HuH-7 (cell line): ENCODE measurements around the gene GABRG3.

ENCODE experiments used
- DNase-seq: peaks from one replicate; pipeline ENCODE4 v3.0.0; 2011; ENCODE audit warnings: low spot score

The GABRG3 gene

DNA sequence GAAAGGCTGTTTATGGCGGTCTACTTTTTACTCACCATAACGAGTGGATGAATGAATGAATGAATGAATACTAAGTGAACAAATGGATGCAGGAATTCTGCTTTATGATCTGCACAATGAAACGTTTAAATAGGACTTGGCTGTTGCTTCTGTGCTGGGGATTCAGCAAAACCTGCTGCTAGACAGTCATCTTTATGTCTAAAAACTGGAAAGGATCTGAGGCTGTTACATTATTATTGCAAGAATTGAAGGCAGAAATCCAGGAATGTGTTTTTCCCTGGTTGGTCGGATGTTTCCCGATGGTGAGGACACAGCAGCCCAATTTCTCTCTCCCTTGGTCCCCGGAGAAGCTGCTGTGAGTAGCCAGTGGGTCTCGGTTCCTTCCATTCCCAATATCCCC lies 94.2 kb downstream of the GABRG3 start:
- DNase-seq: no peak

DNA sequence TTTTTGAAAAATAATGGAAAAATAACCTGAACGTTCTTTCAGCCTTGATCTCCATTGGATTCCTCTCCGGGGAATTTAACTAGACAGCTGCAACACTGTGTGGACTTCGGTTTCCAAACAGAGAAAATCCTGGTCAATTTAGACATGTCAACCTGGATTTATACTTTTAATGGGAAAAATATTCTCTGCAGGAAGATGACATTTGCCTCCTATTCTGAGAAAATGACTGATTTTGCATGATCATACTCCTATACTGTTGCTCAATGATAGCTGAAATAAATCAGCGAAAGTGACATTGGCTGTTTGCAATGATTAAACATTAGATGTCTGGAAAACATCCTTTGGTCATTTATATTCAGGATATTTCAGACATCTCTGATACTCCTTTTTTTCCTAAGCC lies 94.8 kb downstream of the GABRG3 start:
- DNase-seq: no peak

DNA sequence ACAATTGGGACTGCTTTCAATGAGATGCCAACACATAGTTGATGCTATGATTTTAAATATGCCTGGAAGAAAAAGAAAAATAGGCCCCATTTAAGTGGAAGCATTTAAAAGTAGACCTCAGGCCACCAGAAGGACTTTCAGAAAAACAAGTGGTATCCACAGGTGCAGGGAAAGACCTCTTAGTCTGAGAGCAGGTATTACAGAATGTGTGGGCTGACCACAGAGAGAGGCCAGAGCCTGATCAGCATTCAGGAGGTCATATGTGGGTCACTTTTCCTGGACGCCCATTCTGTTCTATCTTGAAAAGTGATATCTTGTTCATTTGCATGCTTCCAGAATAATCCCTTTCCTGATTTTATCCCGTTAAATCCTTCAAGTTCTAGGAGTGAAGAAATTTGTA lies 95.5 kb downstream of the GABRG3 start:
- no peak for DNase-seq

DNA sequence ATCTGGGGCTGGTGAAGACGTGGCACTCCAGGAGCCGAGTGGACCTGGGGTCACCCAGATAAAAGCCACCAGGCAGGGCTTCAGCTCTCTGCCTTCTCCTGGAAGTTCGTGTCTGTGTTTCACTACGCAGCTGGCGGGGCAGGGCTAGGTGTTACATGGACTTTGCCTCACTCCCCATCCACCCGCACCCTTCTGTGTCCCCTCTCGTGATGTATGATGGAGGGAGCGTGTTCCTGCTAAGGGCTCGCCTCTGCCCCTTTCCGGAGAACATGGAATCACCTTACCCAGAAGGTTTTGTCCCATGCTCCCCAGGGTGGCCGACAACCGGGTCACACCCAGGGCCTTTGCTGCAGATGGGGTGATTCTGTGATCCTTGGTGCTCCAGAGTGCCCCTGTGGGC lies 96.2 kb downstream of the GABRG3 start:
- no peak for DNase-seq

DNA sequence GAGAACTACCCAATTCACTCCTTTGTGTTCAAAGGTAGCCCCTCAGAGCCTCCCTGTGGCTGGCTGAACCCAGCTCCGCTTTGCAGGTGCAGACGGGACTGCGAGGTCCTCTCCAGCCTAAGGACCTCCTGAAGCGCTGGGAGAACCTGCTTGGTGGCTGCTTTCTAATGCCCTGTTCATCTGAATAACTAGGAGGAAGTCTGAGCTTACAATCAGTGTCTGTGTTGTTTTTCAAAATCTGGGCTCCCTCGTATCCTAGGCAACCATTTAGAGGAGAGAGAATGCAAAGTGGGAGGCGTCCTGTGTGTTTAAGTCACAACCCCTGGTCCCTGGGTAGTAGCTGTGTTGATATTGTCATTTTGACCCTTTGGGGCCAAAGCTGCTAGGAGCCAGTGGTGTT lies 99.9 kb downstream of the GABRG3 start:
- no peak for DNase-seq

DNA sequence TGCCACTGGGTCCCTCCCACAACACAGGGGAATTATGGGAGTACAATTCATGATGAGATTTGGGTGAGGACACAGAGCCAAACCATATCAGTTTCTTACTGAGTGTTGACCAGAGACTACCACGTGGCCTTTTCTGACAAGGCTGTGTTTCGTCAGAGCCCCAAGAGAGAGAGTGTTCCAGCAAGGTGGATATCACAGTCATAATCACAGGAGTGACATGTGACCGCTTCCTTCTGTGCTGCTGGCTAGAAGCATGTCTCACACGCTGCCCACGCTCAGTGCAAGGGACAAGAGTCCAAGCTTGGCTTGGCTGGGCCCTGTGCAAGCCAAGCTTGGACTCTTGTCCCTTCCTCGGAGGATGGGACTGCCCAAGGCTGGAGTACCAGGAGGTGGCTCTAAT lies 103.2 kb downstream of the GABRG3 start:
- DNase-seq: no peak

DNA sequence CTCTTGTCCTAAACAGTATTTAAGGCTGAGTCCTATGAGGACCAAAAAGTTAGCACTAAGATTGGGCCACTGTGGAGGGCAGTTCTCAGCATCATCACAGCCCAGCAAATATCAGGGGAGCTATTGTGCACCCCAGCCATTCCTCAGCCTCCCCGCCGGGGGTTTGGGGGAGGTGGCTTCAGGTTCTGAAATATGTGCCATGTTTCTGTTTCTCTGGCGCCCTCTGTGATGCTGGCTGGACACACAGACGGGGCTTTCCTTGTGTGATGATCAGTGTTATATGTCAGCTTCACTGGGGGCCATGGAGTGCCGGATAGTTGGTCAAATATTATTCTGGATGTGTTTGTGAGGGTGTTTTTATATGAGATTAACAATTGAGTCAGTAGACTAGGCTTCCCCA lies 106.8 kb downstream of the GABRG3 start:
- DNase-seq: no peak

DNA sequence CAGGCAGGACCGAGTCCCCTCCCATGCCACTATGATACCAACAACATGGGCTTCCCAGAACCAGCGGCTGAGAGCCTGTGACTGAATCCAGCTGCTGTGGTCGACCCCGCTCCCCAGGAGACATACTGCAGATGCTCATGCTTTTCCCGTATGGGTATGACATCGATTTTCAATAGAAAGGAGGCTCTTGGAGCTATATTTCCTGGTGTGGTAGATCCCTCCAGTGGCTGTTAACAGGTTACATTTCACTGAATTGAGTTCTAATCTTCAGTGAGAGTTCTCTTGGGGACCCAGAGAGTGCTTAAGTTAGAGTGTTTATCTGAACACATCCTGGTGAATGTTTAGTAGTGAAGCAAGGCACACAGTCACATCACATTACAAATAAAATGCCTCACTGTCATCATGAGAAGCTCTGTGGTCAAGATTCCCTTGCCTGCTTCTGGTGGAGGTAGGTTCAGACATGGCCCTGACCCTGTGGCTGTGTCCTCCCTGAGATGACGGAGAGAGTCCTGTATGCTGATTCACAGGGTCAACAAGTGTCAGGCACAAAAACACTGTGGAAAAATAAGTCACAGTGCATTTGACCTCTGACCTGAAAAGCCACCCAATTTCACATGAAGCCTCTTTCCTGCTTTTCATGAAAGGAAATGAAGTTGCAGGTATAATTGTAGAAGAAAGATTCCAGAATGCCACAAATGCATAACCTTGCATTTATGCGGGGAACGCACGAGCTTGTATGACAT lies 110.9 kb downstream of the GABRG3 start:
- DNase-seq: no peak

DNA sequence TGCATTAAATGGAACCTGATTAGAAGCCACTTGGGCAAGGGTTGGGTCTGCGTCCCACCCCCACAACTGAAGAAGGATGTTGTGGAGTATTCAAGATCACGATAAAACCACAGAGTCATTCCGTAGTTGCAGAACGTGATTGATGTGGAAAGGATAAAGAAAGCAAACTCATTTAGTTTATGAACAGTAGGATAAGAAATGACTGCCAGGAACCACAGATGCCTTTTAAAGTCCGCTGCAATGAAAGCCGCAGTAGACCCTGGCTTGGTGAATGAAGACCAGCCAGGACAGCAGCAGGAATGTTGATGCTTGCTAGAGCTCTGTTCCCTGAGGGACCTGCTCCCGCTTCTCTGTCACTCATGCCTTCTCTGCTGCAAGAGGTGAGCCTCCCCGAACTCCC lies 111.5 kb downstream of the GABRG3 start:
- DNase-seq: no peak

DNA sequence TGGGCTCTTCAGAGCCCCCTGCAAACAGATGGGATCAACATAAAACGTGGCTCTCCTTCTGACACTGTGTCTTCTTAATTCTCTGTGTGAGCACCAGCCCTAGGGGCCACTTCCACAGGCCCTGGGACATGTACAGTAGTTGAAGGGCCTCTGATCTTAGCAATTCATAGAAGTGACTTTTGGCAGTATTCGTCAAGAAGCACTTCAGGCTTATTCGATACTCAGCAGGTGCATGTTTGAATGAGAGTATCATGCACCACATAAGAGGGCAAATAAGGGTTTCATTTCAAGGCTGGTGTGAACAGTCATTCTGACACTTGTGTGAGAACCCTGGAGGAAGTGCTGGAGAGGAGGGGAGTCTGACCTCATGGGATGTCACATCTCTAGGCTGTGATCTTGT lies 113.9 kb downstream of the GABRG3 start:
- DNase-seq: no peak

DNA sequence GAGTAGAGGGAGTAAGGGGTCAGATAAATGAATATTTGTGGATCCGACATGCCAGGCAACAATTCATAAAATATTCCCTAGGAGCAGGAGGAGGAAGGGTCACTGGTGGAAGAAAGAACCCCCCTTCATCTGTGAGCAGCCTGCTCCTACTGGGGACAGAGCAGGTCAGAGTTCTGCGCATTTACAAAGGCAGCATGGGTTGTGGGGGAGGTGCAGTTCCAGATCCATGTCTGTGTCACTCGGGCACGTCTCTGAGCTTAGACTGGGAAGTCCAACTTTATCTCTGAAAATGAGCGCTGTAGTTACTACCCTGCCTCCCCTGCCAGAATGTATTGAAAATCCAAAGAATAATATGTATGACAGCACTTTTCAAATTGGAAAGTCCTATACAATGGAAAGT lies 115.2 kb downstream of the GABRG3 start:
- no peak for DNase-seq

DNA sequence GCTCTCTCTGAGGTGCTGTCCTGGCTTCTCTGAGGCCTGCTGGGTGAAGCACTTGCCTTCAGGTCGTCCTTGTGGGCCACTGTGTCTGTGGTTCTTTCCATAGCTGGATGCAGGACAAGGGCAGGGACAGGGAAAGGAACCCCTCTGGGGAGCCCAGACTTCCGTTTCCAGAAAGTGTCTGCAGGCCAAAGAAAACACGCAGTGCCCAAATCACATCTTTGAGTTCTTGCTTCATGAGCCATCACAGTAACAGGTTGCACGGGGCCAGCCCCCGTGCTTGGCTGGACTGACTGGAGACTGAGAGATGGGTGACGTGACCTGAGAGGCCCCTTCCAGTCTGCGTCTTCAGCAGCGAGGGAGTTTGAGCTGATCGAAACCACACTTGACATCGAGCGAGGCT lies 115.8 kb downstream of the GABRG3 start:
- no peak for DNase-seq

DNA sequence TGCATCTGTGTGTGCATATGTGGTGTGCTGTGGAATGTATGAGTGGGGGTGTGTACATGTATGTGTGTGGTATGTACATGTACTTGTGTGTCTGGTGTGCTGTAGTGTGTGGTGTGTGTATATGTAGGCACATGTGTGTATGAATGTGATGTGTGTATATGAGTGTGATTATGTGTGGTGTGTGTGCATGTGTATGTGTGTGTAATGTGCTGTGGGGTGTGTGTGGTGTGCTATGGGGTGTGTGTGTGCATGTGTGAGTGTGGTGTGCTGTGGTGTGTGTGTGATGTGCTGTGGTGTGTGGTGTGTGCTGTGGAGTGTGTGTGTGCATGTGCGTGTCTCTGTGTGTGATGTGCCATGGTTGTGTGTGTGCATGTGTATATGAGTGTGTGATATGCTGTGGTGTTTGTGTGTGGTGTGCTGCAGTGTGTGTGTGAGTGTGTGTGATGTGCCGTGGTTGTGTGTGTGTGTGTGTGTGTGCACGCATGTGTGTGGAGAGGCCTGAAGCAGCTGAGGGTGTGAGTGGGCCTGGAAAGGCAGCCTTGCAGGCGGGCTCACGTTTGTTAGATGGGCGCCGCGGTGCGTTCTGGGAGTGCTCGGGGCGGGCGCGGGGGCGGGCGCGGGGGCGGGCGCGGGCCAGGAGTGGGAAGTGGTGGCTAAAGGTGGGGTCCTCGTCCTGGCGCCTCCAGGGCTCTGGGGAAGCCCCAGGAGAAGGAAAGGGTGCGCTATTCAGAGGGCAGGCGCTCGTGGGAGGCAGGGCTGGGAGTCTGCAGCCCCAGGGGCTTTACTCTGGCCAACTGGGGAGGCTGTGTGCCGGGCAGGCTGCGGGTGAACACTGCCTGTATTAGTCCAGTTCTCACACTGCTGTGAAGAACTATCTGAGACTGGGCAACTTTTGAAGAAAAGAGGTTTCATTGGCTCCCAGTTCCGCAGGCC lies 116.9 kb downstream of the GABRG3 start:
- no peak for DNase-seq

DNA sequence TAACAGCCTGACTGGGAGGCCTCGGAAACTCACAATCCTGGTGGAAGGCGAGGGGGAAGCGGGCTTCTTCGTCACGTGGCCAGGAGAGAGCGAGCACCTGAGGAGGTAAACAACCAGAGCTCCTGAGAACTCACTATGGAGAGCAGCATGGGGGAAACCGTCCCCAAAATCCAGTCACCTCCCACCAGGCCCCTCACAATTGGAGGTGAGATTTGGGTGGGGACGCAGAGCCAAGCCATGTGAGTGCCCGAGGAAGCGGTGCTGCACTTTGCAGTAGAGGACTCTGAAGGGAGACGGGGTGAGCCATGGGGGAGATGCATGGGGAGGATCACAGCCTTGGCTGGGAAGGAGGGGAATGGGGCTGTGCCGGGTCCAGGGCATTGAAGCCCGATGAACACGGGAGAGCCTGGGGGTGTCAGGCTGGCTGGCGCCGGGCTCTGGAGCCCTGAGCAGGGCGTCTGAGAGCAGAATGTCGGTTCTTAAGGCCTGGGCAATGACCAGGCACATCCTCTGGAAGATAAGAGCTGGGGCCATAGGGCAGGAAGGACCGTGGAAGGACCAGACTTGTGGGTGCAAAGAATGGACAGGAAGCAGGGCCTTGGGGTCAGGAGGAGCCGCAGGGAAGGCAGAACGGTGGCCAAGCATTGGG lies 117.7 kb downstream of the GABRG3 start:
- no peak for DNase-seq

DNA sequence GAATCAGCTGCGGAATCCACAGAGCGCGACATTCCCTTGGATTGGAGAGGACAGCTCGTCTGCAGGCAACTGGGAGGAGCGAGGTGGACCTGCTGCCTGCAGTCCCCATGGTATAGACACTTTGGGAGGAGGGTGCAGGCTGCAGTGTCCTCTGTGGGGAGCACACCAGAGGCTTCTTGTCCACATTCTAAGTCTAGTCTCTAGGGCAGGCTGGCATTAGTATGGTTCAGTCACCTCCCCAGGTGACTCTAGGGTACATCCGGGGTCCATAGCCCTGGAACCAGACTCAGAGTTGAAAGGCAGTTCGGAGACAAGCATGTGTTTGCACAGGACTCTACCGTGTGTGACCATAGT lies 118.2 kb downstream of the GABRG3 start:
- DNase-seq: no peak

DNA sequence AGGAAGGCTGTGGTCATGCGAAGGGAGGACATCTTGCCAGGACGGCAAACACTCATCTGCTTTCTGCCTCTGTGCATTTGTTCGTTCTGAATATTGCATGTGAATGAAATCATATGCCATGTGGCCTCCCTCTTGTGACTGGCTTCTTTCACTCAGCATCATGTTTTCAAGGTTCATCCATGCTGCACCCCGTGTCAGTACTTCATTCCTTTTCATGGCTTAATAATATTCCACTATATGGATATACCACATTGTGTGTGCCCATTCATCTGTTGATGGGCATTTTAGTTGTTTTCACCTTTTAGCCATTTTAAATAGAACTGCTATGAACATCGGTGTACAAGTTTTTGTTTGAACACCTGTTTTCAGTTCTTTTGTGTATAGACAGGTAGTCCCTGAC lies 118.7 kb downstream of the GABRG3 start:
- no peak for DNase-seq

DNA sequence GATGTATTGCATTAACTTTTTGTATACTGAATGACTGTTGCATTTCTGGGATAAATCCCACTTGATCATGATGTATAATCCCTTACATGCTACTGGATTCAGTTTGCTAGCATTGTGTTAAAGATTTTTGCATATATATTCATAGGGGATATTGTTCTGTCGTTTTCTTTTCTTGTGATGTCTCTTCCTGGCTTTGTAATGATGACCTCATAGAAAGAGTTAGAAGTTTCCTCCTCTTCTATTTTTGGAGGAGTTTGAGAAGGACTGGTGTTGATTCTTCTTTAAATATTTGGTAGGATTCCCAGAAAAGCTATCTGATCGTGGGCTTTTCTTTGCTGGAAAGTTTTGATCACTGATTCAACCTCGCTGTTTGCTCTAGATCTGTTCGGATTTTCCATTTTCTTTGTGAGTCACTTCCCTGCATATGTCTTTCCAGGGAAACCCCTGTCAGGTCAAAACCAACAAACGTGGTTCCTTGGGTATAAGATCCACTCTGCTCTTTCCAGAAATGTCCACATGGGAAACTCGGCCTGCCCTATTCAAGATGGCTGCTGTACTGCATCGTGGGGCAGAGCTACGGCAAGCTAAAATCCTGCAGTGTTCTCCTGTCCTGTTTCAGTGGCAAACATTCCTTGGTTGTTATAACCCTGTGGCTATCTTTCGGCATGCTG lies 120.4 kb downstream of the GABRG3 start:
- DNase-seq: no peak

DNA sequence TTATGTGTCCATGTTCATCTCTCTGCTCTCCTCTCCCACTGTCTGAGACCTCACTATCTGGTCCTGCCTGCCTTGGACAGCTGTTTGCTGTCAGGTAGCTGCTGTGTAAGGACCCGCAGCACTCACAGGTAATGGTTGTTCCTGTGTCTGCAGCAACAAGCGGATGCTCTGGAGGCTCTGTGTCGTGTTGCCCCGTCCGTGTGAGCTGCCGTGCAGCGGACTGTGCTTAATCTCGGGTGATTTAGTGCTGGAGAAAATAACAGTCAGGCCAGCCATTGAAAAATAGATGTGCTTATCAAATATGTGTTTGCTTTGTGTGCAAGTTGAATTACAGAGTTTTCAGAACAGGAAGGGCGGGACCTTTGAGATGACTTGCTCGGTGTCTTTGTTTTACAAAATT lies 121.4 kb downstream of the GABRG3 start:
- no peak for DNase-seq

DNA sequence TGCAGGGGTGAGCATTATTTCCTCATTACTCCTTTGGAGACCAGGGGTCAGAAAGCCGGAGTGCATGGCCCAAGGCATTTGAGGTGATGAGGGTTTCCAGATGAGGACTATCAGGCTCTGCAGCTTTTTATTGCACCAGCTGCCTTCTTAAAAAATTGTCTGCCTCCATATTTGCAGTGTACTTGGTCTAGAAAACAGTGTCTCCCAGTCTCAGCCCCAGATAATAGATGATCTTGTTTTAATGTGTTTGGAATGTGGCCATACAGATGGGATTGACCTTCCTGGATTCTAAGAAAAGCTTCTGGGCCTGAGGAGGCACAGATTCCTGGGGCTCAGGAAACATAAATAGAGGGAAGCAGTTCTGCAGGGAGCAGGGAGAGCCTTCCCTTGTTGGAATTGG lies 123.3 kb downstream of the GABRG3 start:
- DNase-seq: no peak

DNA sequence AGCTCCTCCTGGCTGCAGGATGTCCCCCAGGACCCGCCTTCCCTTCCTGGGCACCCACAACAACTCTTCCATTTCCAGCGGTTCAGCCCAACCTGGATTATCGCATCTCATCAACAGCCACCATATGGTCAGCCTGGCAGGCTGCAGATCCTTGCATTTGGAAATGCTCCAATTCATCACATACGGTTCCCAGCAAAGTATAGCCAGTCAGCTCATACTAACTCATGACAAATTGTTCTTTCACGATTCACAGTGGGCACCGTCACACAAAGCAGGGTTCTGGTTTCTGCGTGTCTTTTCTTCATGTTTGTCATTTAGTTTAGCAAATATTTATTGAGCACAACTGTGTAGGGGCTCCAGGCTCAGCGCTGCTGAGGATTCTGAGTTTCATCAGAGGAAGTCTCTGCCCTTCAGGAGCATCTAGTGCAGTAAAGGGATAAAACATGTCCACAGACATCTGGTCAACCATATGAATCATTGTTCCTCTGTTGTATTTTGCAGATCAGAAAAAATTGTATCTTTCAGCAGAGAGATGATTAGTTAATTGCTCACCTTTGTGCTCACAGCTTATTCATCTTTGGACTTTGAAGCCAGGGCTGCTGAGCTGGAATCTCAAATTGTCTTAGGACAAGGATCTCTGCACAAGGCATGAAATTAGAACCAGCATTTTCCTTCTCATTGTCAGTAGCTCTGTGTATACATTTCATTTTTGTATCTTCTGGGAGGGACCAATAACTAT lies 125.1 kb downstream of the GABRG3 start:
- DNase-seq: no peak

DNA sequence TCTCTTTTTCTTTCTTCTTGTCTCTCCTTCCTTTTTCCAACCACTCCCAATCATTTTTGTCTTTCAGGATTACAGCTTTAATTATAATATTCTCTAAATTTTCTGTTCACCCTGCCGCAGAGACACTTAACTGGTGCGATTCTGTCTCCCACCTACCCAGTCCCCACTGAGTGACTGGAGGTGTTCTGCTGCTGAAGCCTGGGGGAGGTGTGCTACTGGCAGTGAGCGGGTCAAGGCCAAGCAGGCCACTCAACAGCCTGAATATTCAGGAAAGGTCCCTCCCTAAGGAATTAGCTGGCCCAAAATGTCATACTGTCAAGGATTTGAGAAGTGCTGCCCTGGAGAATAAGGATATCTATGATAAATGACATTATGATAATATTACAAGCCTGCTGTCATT lies 126.5 kb downstream of the GABRG3 start:
- DNase-seq: no peak

DNA sequence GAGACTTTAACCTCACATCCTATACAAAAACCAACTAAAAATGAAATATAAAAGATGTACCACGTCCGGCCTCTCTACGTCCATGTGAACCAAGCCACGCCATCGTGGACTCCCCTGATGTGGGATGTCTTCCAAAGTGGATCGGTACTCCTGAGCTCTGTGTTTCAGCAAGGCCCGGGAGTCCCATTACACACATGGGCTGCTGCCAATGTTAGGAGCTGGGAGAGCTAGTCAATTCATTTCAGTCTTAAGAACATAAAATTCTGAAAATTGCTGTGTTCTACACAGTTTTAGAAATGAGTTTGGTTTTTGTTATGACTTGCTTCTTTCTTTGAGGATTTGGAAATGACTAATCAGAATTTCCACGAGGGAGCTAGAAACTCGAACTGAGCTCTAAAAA lies 131.0 kb downstream of the GABRG3 start:
- no peak for DNase-seq
